ENCODE results near the gene APC2.

GRCh38 chr19:1474765-1475351, 24.9 kb downstream of the APC2 start:
- no peak for TF ChIP-seq GATA3 (IDR thresholded peaks at IDR 0.05; ENCODE audit: low read depth, low read length)
- no peak for TF ChIP-seq GATA2 (IDR thresholded peaks at IDR 0.05; ENCODE audit: low read depth, low read length)

All from SH-SY5Y (cell line).